Brain microvascular endothelial cell (primary cell): ENCODE results near the gene MTG2.
"Not testable (repeated sequence)": the region's sequence is repeated elsewhere in the genome, so short reads cannot be mapped to it uniquely, and the experiment has no call there.

Source experiments
- DNase-seq: peaks from one replicate; pipeline ENCODE4 v3.0.0-alpha.2; 2020
- H3K27ac ChIP-seq: fragments of 250-450 bp; sonication (Bioruptor Pico); 2 replicates; pipeline ENCODE4 v1.5.1; 2020; ENCODE audit warnings: mild to moderate bottlenecking, moderate library complexity
- H3K27me3 ChIP-seq: fragments of 250-450 bp; sonication (Bioruptor Pico); replicated peaks from 2 replicates; pipeline ENCODE4 v1.5.1; 2020; ENCODE audit warnings: mild to moderate bottlenecking
- H3K36me3 ChIP-seq: fragments of 250-450 bp; sonication (Bioruptor Pico); replicated peaks from 2 replicates; pipeline ENCODE4 v1.5.1; 2020; ENCODE audit warnings: mild to moderate bottlenecking
- H3K4me3 ChIP-seq: 2 replicates; pipeline ENCODE4 v1.5.1; 2011; ENCODE audit warnings: low read depth, mild to moderate bottlenecking, control low read depth, low read length, moderate library complexity
- CTCF ChIP-seq: IDR thresholded peaks from 2 replicates; pipeline ENCODE4 v1.5.1; 2011; ENCODE audit warnings: low read depth, mild to moderate bottlenecking, moderate library complexity, low read length, control low read depth, inconsistent platforms; ENCODE audit errors: missing control alignments
- in situ Hi-C: cut with HindIII; loops from 2 replicates; pipeline ENCODE4 v1.10.0; 2017; ENCODE audit warnings: low sequenced_read_pairs, low pct_ligation_motif_present

Gene MTG2

GRCh38 chr20:62143957-62144825, 38.6 kb upstream of the MTG2 start:
- Histone ChIP-seq H3K27me3 (no peaks in the 10 kb centered on the region), H3K4me3 (peak overlapping the region; percentile 73), H3K36me3 (peaks cover 17% of the 10 kb centered on the region), H3K27ac (peak overlapping the region; percentile 93)
- in situ Hi-C loops, result no loop called here
- no peak for TF ChIP-seq CTCF
- no peak for DNase-seq

GRCh38 chr20:62145688-62146018, 37.2 kb upstream of the MTG2 start:
- H3K4me3 ChIP-seq, result no peak overlapping the region
- TF ChIP-seq CTCF, result no peak

GRCh38 chr20:62146019-62146755, 36.6 kb upstream of the MTG2 start:
- Histone ChIP-seq H3K27ac (no peak overlapping the region), H3K27me3 (no peaks in the 10 kb centered on the region), H3K4me3 (no peak overlapping the region), H3K36me3 (peaks cover 2% of the 10 kb centered on the region)
- in situ Hi-C loops, result no loop called here
- no peak for TF ChIP-seq CTCF
- DNase-seq, result no peak

More at GRCh38 chr20:62145688-62146018, 37.2 kb upstream of the MTG2 start:
- in situ Hi-C loops, result no loop called here
- H3K27me3 ChIP-seq, result no peaks in the 10 kb centered on the region
- no peak overlapping the region for H3K27ac ChIP-seq
- DNase-seq, result no peak
- peaks cover 3% of the 10 kb centered on the region for H3K36me3 ChIP-seq

- in situ Hi-C loops, result no loop called here
These were observed 35.7 kb upstream of the MTG2 start for GRCh38 chr20:62147125-62147524.

GRCh38 chr20:62147528-62147927, 35.3 kb upstream of the MTG2 start:
- no peak for TF ChIP-seq CTCF
- Histone ChIP-seq H3K36me3 (peaks cover 2% of the 10 kb centered on the region), H3K27me3 (no peaks in the 10 kb centered on the region), H3K27ac (no peak overlapping the region), H3K4me3 (no peak overlapping the region)
- in situ Hi-C loops, result no loop called here
- no peak for DNase-seq

More at GRCh38 chr20:62147125-62147524, 35.7 kb upstream of the MTG2 start:
- Histone ChIP-seq H3K36me3 (peaks cover 2% of the 10 kb centered on the region), H3K4me3 (no peak overlapping the region), H3K27me3 (no peaks in the 10 kb centered on the region), H3K27ac (no peak overlapping the region)
- no peak for TF ChIP-seq CTCF
- DNase-seq, result no peak

GRCh38 chr20:62148383-62148782, 34.4 kb upstream of the MTG2 start:
- in situ Hi-C loops, DNase-seq, H3K36me3 ChIP-seq, H3K27ac ChIP-seq, H3K4me3 ChIP-seq, H3K27me3 ChIP-seq: not testable (repeated sequence)
